Endothelial cell of umbilical vein (primary cell): ENCODE results near the gene ROBO2.

Source experiments
- EZH2 ChIP-seq: IDR thresholded peaks from 2 replicates; pipeline ENCODE4 v1.6.1; 2012; ENCODE audit warnings: borderline replicate concordance, low read depth, mild to moderate bottlenecking, moderate library complexity, low read length, inconsistent platforms; ENCODE audit not compliant: severe bottlenecking
- POLR2A ChIP-seq: IDR thresholded peaks from 2 replicates; pipeline ENCODE4 v1.6.1; 2012; ENCODE audit warnings: low read depth, mild to moderate bottlenecking, control low read depth, low read length
- POLR2AphosphoS5 ChIP-seq: IDR thresholded peaks from 2 replicates; pipeline ENCODE4 v1.6.1; 2012; ENCODE audit warnings: low read depth, mild to moderate bottlenecking, control low read depth, low read length, moderate library complexity; ENCODE audit not compliant: insufficient read depth
- TF ChIP-seq, protein P1 (sequence below), 2 donors: IDR thresholded peaks; 1 replicate in 1 of 2; 2 replicates in 1 of 2; pipeline ENCODE4 v1.5.1; 2011; ENCODE audit warnings: low read length in 2 of 2, mild to moderate bottlenecking in 2 of 2, moderate library complexity in 2 of 2, control low read depth in 1 of 2, inconsistent platforms in 1 of 2, low read depth in 1 of 2; ENCODE audit not compliant: insufficient read depth in 1 of 2; ENCODE audit errors: extremely low read depth in 1 of 2
- TF ChIP-seq, protein P2 (sequence below): IDR thresholded peaks from 2 replicates; pipeline ENCODE4 v1.6.1; 2011; ENCODE audit not compliant: insufficient read depth, insufficient read length

DNA sequence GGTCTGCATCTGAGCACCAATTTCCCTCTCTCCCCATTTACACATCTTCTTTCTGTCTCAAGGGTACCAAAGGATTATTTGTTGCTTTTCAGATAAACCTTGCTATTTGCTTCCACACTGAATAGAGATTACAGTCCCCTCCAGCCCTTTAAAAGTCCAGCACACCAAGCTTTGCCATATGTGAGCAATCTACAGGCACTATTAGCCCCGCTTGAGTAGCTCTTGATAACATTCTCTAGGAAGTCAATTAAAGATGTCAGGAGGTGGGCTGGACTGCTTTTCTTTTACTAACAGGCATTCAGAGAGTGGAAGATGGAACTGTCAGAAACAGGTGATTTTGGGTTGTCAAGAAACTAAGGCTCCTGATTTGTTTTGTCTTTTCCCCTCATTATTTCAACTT lies 417.0 kb downstream of the ROBO2 start:
- TF ChIP-seq, protein P1, sequence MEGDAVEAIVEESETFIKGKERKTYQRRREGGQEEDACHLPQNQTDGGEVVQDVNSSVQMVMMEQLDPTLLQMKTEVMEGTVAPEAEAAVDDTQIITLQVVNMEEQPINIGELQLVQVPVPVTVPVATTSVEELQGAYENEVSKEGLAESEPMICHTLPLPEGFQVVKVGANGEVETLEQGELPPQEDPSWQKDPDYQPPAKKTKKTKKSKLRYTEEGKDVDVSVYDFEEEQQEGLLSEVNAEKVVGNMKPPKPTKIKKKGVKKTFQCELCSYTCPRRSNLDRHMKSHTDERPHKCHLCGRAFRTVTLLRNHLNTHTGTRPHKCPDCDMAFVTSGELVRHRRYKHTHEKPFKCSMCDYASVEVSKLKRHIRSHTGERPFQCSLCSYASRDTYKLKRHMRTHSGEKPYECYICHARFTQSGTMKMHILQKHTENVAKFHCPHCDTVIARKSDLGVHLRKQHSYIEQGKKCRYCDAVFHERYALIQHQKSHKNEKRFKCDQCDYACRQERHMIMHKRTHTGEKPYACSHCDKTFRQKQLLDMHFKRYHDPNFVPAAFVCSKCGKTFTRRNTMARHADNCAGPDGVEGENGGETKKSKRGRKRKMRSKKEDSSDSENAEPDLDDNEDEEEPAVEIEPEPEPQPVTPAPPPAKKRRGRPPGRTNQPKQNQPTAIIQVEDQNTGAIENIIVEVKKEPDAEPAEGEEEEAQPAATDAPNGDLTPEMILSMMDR (IDR thresholded peaks at IDR 0.05; ENCODE audit: extremely low read depth in 1 of 2, insufficient read depth in 1 of 2, low read depth in 1 of 2, low read length in 2 of 2), result no peak
- TF ChIP-seq POLR2A (no peak), EZH2 (no peak), POLR2AphosphoS5 (no peak)
- TF ChIP-seq, protein P2, sequence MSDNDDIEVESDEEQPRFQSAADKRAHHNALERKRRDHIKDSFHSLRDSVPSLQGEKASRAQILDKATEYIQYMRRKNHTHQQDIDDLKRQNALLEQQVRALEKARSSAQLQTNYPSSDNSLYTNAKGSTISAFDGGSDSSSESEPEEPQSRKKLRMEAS, result no peak
